ENCODE data around the gene IDH3G. TPM values are rescaled to one million over a fixed set of nuclear protein-coding genes. Genes with fewer than 3 reads are reported as not detected.

Gene IDH3G
- total RNA-seq, 1 experiment from 2014 or later = 43.2 TPM

DNA sequence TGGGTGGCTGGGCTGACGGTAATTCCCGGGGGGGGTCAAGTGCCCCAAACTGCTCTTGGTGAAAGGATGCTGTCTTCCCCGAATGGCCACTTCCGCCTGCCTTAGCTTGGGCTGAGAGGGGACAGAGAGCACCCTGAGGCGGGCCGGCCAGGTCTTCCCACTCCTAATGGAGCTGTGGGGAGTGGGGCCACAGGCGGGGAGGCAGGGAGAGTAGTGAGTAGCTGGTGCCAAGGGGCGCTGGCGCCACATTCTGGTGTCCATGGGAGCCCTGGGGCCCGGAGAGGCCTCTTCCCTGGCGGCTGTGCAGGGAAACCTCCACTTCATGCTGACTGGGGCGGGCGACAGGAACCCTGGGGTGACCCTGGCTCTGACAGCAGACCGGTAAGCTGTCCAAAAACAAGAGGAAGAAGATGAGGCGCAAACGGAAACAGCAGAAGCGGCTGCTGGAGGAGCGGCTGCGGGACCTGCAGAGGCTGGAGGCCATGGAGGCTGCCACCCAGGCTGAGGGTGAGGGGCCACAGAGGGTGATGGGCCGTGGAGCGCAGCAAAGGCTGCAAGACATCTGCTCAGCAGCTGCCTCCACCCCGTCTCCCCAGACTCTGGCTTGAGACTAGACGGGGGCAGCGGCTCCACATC, 10.7 kb downstream of the IDH3G start:
- Histone ChIP-seq H3T11ph (ENCODE audit: low read length) (no peak overlapping the region), H3K4me1 (ENCODE audit: insufficient read depth, low read length) (no peaks in the 10 kb centered on the region), H3K14ac (ENCODE audit: insufficient read depth, low read length) (no peak overlapping the region), H3K27me3 (ENCODE audit: insufficient read depth, low read length) (no peaks in the 10 kb centered on the region), H3K23me2 (ENCODE audit: insufficient read length, low read depth, low read length, poor library complexity, severe bottlenecking) (no peaks in the 10 kb centered on the region), H3K79me2 (ENCODE audit: insufficient read depth, low read length) (no peaks in the 10 kb centered on the region), H3K9ac (ENCODE audit: extremely low read depth, insufficient read length, low read length) (no peak overlapping the region), H2BK5ac (ENCODE audit: insufficient read length, low read length) (no peak overlapping the region), H2AK5ac (ENCODE audit: insufficient read length, low read length) (no peak overlapping the region), H2BK12ac (ENCODE audit: insufficient read length, low read depth, low read length) (no peak overlapping the region), H2BK20ac (ENCODE audit: low read depth, low read length, poor library complexity, severe bottlenecking) (no peak overlapping the region), H3K9me3 (ENCODE audit: control insufficient read depth, low read depth, low read length) (peaks cover 8% of the 10 kb centered on the region), H3K18ac (ENCODE audit: insufficient read length, low read depth, low read length) (no peak overlapping the region), H3K23ac (ENCODE audit: insufficient read length, low read depth, low read length) (no peak overlapping the region), H3K79me1 (ENCODE audit: insufficient read depth, low read depth, low read length, poor library complexity, severe bottlenecking) (no peaks in the 10 kb centered on the region), H2BK120ac (ENCODE audit: low read depth, low read length, poor library complexity, severe bottlenecking) (no peak overlapping the region), H3K4ac (ENCODE audit: low read depth, low read length) (no peak overlapping the region), H2AFZ (ENCODE audit: low read length) (no peak overlapping the region), H3K56ac (ENCODE audit: insufficient read length, low read depth, low read length) (no peak overlapping the region), H4K91ac (ENCODE audit: insufficient read length, low read depth, low read length) (no peak overlapping the region), H4K5ac (ENCODE audit: insufficient read length, low read depth, low read length) (no peak overlapping the region), H4K20me1 (ENCODE audit: control insufficient read depth, insufficient read depth, insufficient read length) (no peaks in the 10 kb centered on the region), H2BK15ac (ENCODE audit: low read depth, low read length) (no peak overlapping the region), H4K8ac (replicated peaks; ENCODE audit: insufficient read length, low read depth, low read length) (no peak overlapping the region), H3K4me2 (ENCODE audit: insufficient read depth, insufficient read length, low read length) (no peak overlapping the region), H3K27ac (ENCODE audit: insufficient read length, low read depth, low read length) (no peak overlapping the region)
- Mint-ChIP-seq H3K4me1 (peaks cover 4 to 8% of the 10 kb centered on the region in 2 experiments), H3K36me3 (ENCODE audit: insufficient read depth in 1 of 3, low read depth in 3 of 3) (peaks cover 12 to 31% (median 17%) of the 10 kb centered on the region in 3 experiments; a peak in 6 of 7 replicates), H3K9me3 (peaks cover 44 to 64% of the 10 kb centered on the region in 2 experiments), H3K4me3 (no peak overlapping the region), H3K27ac (no peak overlapping the region), H3K27me3 (ENCODE audit: low read depth) (peaks cover 2% of the 10 kb centered on the region; the same call in 1 of the 2 replicates)
- TF ChIP-seq, protein P1, sequence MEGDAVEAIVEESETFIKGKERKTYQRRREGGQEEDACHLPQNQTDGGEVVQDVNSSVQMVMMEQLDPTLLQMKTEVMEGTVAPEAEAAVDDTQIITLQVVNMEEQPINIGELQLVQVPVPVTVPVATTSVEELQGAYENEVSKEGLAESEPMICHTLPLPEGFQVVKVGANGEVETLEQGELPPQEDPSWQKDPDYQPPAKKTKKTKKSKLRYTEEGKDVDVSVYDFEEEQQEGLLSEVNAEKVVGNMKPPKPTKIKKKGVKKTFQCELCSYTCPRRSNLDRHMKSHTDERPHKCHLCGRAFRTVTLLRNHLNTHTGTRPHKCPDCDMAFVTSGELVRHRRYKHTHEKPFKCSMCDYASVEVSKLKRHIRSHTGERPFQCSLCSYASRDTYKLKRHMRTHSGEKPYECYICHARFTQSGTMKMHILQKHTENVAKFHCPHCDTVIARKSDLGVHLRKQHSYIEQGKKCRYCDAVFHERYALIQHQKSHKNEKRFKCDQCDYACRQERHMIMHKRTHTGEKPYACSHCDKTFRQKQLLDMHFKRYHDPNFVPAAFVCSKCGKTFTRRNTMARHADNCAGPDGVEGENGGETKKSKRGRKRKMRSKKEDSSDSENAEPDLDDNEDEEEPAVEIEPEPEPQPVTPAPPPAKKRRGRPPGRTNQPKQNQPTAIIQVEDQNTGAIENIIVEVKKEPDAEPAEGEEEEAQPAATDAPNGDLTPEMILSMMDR (conservative IDR thresholded peaks at IDR 0.05) = no peak
- DNase-seq = no peak
- WGBS (ENCODE audit: extremely low coverage, insufficient read length, low lambda C conversion rate) = no CpG with 5 or more reads among the region's 24 CpGs

Measured in H9 (cell line).